ENCODE measurements around the gene RTCB. TPM values are rescaled to one million over a fixed set of nuclear protein-coding genes. Genes with fewer than 3 reads are reported as not detected.

The RTCB gene
- total RNA-seq (2014; rRNA removed; shearing (Covaris generic)): 99.0 and 106 TPM in 2 replicates
- 44.5 and 52.5 TPM in 2 replicates for polyA plus RNA-seq (2016; fragmentation: Nextera tagmentation; extraction: Ambion mirVana)
- long read RNA-seq, transcript RTCB-201 (12 exons, 2,027 nt): major isoform, 224 of 243 reads
- long read RNA-seq, partial matches to known transcripts: 4 of 243 reads
- long read RNA-seq, other reads (novel, unspliced or antisense): 13 of 243 reads

GRCh38 chr22:32411829-32412592 is at the start of gene RTCB:
RTCB (minus strand) TSS chr22:32412247; CDS start chr22:32412156, 91 bp downstream.
- Mint-ChIP-seq H3K9me3 (no peaks in the 10 kb centered on the region; the same call in 2 of the 3 replicates), H3K4me3 (peak within 1 kb of the TSS; percentile 96), H3K27me3 (ENCODE audit: insufficient read depth, low read depth, poor library complexity) (peaks cover 3% of the 10 kb centered on the region), H3K27ac (peak within 1 kb of the TSS; percentile 94), H3K4me1 (peaks cover 17% of the 10 kb centered on the region), H3K36me3 (ENCODE audit: low read depth) (peaks cover 21% of the 10 kb centered on the region)
- Histone ChIP-seq H3K79me2 (replicated peaks; ENCODE audit: insufficient read depth) (peaks cover 39% of the 10 kb centered on the region), H2AFZ (peak within 1 kb of the TSS; percentile 89), H3F3A (replicated peaks; ENCODE audit: low read depth) (no peaks in the 10 kb centered on the region), H3K4me2 (peak within 1 kb of the TSS; percentile 78), H3K4me3 (peak within 1 kb of the TSS; percentile 73), H3K27me3 (ENCODE audit: insufficient read depth) (no peaks in the 10 kb centered on the region; the same call in 1 of the 2 replicates), H4K20me1 (replicated peaks; ENCODE audit: insufficient read depth) (peaks cover 15% of the 10 kb centered on the region; the same call in 1 of the 2 replicates), H3K27ac (ENCODE audit: low read depth) (no peak within 1 kb of the TSS), H3K9me2 (ENCODE audit: insufficient read depth) (no peaks in the 10 kb centered on the region), H3K4me1 (ENCODE audit: insufficient read depth) (peaks cover 6% of the 10 kb centered on the region; the same call in 1 of the 2 replicates), H3K36me3 (ENCODE audit: insufficient read depth) (peaks cover 17% of the 10 kb centered on the region)
- peak; percentile 95 for DNase-seq (ENCODE audit: low spot score)
- TF ChIP-seq STAT1 (IDR thresholded peaks at IDR 0.05; ENCODE audit: unreplicated experiment): no peak
- no peak for TF ChIP-seq NANOG (IDR thresholded peaks at IDR 0.05; ENCODE audit: borderline replicate concordance)
- TF ChIP-seq, protein P1, sequence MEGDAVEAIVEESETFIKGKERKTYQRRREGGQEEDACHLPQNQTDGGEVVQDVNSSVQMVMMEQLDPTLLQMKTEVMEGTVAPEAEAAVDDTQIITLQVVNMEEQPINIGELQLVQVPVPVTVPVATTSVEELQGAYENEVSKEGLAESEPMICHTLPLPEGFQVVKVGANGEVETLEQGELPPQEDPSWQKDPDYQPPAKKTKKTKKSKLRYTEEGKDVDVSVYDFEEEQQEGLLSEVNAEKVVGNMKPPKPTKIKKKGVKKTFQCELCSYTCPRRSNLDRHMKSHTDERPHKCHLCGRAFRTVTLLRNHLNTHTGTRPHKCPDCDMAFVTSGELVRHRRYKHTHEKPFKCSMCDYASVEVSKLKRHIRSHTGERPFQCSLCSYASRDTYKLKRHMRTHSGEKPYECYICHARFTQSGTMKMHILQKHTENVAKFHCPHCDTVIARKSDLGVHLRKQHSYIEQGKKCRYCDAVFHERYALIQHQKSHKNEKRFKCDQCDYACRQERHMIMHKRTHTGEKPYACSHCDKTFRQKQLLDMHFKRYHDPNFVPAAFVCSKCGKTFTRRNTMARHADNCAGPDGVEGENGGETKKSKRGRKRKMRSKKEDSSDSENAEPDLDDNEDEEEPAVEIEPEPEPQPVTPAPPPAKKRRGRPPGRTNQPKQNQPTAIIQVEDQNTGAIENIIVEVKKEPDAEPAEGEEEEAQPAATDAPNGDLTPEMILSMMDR (conservative IDR thresholded peaks at IDR 0.05; ENCODE audit: low read depth in 2 of 2): no peak
- no peak for TF ChIP-seq ZNF331 (CRISPR knock-in tag; IDR thresholded peaks at IDR 0.05; ENCODE audit: low read depth)
- peak; percentile 64 for TF ChIP-seq POLR2AphosphoS5 (IDR thresholded peaks at IDR 0.05; ENCODE audit: low read depth)
- ATAC-seq: peak; percentile 82

DNA sequence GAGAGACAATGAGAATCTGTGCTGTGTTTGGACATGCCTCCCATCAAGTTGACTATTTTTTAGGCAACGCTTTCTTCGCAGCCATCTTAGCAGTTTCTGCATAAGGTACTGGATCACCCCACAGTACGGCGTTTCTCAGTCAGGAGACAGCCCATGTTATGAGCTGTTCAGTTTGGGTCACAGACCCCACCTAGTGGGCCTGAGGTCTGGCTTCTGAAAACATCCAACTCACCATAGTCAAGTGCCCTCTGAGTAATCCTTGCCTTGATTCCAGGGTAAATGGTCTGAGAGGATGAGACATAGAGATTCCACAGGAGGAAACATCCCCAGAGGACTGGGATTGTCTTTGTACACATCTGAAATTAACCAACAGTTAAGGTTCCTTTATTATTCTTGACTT is 45.0 kb upstream of the RTCB start:
- Histone ChIP-seq H3K27ac (ENCODE audit: low read depth) (no peak overlapping the region), H3K9me2 (ENCODE audit: insufficient read depth) (no peaks in the 10 kb centered on the region; the same call in 1 of the 2 replicates), H3K4me3 (no peak overlapping the region), H3K4me1 (ENCODE audit: insufficient read depth) (no peaks in the 10 kb centered on the region), H3K36me3 (ENCODE audit: insufficient read depth) (no peaks in the 10 kb centered on the region), H3F3A (replicated peaks; ENCODE audit: low read depth) (no peaks in the 10 kb centered on the region), H3K27me3 (ENCODE audit: insufficient read depth) (peaks cover 49% of the 10 kb centered on the region), H2AFZ (no peak overlapping the region), H3K4me2 (no peak overlapping the region), H4K20me1 (replicated peaks; ENCODE audit: insufficient read depth) (no peaks in the 10 kb centered on the region), H3K79me2 (replicated peaks; ENCODE audit: insufficient read depth) (no peaks in the 10 kb centered on the region)
- Mint-ChIP-seq H3K27ac (no peak overlapping the region), H3K4me1 (no peaks in the 10 kb centered on the region; the same call in 2 of the 3 replicates), H3K27me3 (ENCODE audit: insufficient read depth, low read depth, poor library complexity) (peaks cover 12% of the 10 kb centered on the region), H3K9me3 (peaks cover 2% of the 10 kb centered on the region; the same call in 1 of the 3 replicates), H3K36me3 (ENCODE audit: low read depth) (no peaks in the 10 kb centered on the region), H3K4me3 (no peak overlapping the region)
- DNase-seq (ENCODE audit: low spot score) (no peak), ATAC-seq (no peak)
- TF ChIP-seq JUNB (IDR thresholded peaks at IDR 0.05; ENCODE audit: unreplicated experiment): no peak
- TF ChIP-seq, protein P1 (conservative IDR thresholded peaks at IDR 0.05; ENCODE audit: low read depth in 2 of 2): 0 out of 4 replicates have a peak, but pooled peaks of 1 of the 2 experiments have one; percentile 3
- no peak for TF ChIP-seq REST (IDR thresholded peaks at IDR 0.05; ENCODE audit: unreplicated experiment)
- no peak for TF ChIP-seq STAT1 (IDR thresholded peaks at IDR 0.05; ENCODE audit: unreplicated experiment)
- TF ChIP-seq CREB1 (CRISPR knock-in tag; IDR thresholded peaks at IDR 0.05; ENCODE audit: low read depth): no peak
- no peak for TF ChIP-seq POLR2AphosphoS5 (IDR thresholded peaks at IDR 0.05; ENCODE audit: low read depth)
